Measurements from ENCODE around the gene CCDC167.

Gene CCDC167

GRCh38 chr6:37499433-37500293 lies at the start of gene CCDC167:
Gene CCDC167, minus strand, starts transcription at chr6:37499893. Its CDS starts 30 bp downstream, at chr6:37499863.
- DNase-seq, result peak; percentile 98

DNA sequence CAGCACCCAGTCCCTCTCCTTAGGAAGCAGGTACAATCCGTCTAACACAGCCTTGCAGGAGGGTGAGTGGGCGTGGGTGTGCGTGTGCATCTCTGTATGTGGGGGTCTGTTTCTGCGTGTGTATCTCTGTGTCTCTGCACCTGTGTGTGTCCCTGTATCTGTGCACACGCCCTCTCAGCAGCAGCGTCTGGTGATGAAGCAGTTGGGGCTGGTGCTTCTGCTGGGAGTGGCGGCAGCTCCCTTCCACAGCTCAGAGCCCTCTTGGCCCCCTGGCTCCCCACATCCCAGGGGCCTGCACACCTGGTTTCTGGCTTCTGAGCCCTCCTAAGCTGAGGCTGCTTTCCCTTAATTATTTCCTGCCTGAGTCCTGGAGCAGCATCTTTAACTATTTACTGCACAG lies 49.5 kb upstream of the CCDC167 start:
- DNase-seq, result no peak

- DNase-seq, result no peak
Observed at GRCh38 chr6:37548067-37548674, 48.5 kb upstream of the CCDC167 start.

DNA sequence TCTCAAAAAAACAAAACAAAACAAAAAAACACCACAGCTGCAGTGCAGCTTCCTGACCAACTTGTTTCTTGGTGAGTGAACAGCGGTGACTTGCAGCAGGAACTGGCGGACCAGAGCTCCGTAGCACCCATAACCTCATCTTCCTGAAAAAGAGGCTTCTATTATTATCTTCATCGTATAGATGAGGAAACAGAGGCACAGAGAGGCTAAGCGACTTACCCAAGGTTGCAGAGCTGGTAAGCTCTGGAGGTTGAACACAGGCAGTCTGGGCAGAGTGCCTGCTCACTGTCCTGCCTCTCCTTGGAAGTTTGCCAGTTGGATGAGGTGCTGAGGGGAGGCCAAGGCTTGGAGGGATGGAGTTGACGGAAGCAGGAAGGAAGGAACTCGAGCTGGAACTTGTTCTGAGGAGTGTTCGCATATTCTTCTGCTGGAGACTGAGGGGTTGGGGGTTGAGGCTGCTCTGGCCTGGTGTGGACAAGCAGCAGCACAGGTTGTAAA lies 47.9 kb upstream of the CCDC167 start:
- peak; percentile 49 for DNase-seq

- DNase-seq, result no peak
Observed at GRCh38 chr6:37546141-37546871, 46.6 kb upstream of the CCDC167 start.

DNA sequence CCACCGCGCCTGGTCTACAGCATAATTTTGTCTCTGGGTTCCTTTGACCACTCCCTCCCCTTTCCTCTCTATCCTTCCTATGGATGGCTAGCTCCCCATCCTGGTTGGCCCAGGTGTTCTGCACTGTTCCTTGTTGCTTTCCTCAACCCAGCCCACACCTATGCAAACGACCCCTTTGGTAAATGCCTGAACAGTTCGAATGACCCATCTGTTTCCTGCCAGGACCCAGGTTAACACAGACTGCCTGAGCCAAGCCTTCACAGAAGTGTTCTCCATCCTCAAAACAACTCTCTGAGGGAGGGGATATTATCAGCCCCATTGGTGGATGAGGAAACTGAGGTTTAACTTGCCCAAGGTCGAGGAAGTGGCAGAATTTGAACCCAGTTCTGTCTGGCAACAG lies 44.8 kb upstream of the CCDC167 start:
- DNase-seq, result no peak

DNA sequence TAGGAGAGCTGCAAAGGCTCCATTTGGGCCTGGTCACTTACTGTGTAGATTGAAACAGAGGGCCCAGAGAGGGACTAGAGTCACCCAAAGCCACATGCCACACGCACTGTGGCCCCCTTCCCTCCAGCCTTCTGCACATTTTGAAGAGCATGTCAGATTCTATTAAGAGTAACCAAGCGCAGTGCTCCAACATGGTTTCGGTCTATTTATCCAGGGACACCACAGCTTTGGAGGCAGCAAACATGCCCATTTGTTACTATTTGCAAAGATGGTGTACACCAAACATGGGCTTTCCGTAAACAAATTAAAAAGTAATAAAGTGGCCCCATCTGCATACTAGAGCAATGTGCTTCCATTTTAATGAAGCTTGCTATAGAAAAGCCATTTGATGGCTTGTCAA lies 43.7 kb upstream of the CCDC167 start:
- no peak for DNase-seq

GRCh38 chr6:37541346-37541745 lies 41.7 kb upstream of the CCDC167 start:
- DNase-seq, result no peak

- no peak for DNase-seq
Observed at GRCh38 chr6:37540390-37540789, 40.7 kb upstream of the CCDC167 start.

DNA sequence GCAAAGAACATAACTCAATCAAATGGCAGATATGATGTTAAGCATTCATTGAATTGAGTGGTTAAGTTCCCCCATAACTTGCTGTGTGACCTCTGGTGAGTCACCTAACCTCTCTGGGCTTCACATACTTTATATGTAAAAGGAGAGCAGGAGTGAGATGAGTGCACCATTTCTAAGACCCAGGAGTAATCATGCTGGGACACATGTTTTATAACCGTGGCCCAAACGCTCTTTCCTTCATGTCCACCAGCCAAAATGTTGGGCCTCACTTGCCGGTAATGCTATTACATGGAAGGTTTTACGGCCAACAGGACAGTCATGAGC lies 40.3 kb upstream of the CCDC167 start:
- DNase-seq, result no peak

DNA sequence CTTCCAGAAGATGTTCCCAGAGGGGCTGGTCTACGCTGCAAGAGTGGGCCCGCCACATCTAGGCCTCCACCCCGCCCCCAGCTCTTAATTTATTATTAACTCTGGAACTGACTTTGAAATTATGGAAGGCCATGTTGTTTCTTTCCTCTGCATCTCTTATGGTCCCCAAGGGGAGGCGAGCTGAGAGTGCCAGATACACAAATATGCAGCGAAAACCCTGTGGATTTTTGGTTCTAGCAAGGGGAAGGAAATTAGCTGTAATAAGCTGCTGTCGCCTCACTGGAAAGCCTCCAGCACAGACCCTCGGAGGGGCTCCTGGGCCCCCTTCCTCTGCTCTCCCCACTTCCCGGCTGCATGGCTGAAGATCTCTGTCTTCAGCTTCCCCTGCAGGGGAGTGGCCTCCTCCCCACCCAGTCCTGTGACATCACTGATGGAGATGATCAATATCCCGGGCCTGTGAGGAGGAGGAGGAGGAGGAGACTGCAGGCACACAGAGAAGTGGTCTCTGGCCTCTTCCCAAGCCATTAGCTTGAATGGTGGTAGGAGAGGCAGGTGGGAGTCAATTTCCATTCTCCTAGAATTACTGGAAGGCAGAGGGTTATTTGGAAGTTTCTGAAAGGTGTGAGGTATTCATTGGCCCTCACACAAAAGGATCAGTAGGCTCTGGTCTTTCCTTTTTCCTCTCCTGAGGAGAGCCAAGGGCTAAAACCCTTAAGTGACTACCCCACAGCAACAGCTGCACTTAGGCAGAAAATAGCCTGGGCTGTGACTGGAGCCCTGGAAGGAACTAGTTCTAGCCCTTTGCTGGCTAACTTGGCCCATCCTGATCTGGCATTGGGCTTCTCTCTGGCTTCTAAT lies 39.7 kb upstream of the CCDC167 start:
- no peak for DNase-seq

GRCh38 chr6:37538107-37538506 lies 38.4 kb upstream of the CCDC167 start:
- DNase-seq, result no peak

DNA sequence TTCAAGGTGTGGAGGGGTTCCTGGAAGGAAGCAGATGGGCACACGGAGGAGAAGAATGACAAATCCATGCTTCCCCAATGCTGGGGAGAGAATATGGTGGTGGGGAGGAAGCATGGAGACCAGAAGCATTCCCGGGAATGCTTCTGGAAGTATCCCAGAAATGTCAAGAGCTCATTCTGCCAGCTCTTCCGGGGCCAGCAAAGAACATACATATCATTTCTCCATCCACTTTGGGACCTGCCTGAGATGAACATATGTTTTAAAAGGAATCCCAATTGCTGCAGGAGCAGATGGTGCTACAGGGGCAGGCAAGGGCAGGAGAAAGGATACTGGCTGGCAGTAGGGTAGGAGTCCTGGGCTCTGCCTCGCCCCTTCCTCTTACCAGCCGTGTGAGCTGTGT lies 37.9 kb upstream of the CCDC167 start:
- DNase-seq, result no peak

DNA sequence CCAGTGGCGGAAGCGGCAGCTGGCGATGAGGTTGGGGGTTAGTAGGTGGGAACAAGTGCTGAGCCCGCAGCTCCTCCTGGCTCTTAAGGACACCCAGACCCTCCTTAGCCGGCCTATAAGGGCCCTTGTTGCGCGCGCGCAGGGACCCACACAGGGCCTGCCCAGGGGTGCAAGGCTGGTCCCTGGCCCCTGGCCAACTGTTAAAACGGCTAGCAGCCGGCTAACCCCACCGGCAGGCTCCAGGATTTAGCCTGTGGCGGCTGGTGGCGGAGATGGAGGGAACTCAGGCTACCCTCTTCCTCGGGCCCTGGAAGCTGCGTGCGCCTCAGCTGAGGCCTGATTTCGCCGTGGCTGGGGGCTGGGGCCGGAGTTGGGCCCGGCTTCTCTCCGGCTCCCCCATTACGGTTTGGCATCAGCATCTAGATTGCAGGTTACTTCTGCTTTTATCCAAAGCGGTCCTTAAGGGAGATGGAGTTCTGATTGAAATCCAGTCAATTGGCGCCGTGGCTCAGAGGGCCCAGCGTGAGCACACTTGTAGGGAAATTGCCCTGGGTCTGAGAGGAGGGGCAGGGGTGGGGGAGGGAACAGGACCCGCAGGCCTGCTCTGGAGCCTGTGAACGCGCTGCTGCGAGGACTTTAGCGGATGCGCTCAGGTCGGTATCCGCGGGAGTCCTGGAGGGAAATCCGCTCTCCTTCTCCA lies 36.9 kb upstream of the CCDC167 start:
- no peak for DNase-seq

- no peak for DNase-seq
Observed at GRCh38 chr6:37535759-37536490, 36.2 kb upstream of the CCDC167 start.

GRCh38 chr6:37535428-37535758 lies 35.7 kb upstream of the CCDC167 start:
- DNase-seq, result no peak

DNA sequence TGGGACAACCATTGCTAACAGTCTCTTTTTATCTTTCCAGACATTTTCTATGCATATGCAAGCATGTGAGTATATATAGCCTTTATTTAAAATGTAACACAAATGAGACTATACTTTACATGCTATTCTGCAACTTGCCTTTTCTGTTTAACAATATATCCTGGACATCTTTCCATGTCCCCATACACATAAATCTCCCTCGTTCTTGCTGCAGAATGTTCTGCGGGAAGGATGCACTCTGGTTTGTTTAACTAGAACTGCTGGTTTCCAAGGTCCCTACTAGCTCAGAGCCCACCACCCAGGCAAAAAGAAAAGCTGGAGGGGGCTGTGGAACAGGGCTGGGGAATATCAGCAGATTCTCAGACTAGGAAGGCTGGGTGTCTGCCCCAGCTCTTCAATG lies 35.2 kb upstream of the CCDC167 start:
- no peak for DNase-seq

GRCh38 chr6:37532122-37532521 lies 32.4 kb upstream of the CCDC167 start:
- no peak for DNase-seq

GRCh38 chr6:37531437-37532036 lies 31.8 kb upstream of the CCDC167 start:
- DNase-seq, result no peak

- DNase-seq, result no peak
Observed at GRCh38 chr6:37531026-37531425, 31.3 kb upstream of the CCDC167 start.

- DNase-seq, result no peak
Observed at GRCh38 chr6:37530297-37530696, 30.6 kb upstream of the CCDC167 start.
